GM12872 (cell line): ENCODE results near the gene FNDC3B.

ENCODE experiments used
- TF ChIP-seq, protein P1 (sequence below): IDR thresholded peaks from 3 replicates; pipeline ENCODE4 v1.5.1; 2011; ENCODE audit warnings: low read depth, mild to moderate bottlenecking, low read length, moderate library complexity; ENCODE audit not compliant: insufficient read depth

The FNDC3B gene

DNA sequence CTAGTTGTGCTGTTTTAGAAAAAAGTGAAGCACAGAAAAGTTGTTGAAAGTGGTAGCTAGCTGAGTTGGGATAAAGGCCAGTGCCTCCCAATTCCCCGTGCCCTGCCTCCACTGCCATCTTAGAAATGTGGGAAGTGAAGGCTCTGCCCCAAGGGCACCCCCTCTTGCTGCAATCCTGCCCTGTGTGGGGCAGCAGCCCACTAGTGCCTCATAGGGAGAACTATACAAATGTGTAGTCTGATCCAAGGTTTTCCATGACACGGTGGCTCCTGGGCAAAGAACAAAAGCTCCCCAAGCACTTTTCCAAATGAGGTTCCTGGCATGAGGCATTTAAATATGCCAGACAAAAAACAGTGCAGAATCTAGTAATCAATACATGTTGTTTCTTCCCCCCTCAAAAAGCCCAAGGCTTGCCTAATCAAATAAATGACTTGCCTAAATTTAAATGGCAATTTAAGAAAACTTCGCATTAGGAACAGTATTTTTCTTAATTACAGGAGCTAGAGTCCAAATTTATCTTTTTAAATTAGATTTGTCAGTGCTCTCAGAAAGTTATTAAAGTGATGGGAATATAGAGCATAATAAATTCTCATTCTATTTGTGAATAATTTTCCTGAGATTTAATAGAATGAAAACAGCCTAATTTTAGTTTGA is 325.1 kb downstream of the FNDC3B start:
- TF ChIP-seq, protein P1, sequence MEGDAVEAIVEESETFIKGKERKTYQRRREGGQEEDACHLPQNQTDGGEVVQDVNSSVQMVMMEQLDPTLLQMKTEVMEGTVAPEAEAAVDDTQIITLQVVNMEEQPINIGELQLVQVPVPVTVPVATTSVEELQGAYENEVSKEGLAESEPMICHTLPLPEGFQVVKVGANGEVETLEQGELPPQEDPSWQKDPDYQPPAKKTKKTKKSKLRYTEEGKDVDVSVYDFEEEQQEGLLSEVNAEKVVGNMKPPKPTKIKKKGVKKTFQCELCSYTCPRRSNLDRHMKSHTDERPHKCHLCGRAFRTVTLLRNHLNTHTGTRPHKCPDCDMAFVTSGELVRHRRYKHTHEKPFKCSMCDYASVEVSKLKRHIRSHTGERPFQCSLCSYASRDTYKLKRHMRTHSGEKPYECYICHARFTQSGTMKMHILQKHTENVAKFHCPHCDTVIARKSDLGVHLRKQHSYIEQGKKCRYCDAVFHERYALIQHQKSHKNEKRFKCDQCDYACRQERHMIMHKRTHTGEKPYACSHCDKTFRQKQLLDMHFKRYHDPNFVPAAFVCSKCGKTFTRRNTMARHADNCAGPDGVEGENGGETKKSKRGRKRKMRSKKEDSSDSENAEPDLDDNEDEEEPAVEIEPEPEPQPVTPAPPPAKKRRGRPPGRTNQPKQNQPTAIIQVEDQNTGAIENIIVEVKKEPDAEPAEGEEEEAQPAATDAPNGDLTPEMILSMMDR, result no peak

DNA sequence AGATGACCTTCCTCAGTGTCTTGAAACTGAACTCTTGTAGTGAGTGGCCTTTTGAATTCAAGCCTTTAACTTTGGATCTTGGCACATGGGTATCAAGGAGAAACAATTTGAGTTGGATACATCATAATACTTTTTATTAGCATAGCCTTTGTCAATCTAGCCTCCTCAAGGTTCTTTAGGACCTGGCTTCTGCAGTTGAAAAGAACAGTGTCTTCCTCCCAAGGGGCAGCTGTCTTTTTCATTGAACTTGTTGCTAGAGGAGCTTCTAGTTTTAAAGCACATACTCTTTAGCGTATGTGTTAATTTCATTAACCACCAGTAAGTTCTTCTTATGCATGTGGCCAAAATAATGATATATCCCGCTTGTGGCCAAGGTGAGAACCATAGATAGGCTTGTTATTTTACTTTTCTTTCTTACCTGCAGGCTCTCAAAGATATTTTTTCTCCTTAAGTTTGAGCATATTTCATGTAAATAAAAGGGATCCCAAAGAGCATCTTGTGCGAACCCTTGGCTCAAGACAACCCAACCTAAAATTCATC is 325.7 kb downstream of the FNDC3B start:
- TF ChIP-seq, protein P1, result no peak

DNA sequence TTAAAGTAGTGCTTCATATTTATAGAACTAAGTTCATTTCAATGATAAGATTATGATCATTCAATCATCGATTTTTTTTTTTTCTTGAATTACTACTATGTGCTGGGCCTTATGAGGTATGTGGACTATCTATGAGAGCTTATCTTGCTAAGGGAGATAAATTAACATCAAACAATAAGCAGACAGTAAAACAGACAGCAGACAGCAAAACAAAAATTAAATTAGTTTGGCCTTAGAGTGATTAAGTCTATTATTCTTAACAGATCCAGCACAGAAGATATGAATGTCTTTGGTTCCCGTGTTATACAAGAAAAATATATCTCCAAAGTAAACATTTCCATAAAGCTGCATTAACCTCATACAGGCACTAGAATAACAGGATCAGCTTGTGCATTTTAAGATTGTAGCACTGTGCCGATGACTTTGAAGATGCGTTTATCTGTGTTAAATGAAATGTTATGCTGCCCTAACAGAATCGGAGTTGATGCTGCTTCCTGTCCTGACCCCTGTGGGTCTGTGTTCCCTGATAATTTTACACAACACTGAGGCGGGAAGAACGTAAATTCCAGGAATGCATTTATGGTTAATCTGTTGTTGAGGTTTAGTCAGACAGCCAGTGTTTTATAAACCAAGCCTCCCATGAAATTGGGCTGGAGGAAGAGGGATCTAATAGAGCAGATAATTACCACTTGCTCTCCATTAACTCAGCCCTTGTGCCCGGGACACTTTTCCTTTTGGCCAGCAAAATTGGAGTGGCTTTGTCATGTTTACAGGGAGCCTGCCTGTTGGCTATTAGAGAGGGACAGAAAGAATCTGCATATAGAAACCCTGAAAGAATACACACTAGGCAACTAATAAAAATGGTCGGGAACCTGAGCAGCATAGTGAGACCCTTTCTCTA is 328.1 kb downstream of the FNDC3B start:
- TF ChIP-seq, protein P1, result no peak

DNA sequence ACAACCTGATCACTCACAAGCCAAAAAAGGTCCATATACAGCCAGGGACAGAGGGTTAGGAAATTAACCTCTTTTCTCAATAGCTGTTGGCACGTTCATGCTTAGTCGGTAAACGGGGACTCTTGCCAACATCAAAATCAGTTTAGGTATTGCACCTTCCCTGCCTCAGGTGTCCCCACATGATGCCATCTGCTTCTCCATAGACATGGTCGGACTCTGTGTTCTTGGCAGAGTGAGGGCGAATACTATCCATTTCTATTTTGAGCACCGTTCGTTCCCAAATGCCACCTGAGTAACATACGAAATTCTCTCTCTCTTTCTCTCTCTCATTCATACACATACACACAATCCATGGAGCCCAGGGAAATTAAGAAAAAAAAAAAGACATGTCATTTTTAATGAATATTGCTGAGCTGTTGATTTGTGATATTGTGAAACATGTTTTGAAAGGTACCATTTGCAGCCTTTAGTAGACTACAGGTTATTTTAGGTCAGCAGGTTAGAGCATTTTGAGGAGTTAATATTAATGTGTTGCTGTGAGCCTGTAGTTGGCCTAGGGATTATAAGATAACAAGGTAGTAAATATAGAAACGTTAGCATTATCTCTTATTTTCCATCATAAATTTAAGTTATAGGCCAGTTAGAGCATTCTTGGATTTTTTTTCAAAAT is 330.3 kb downstream of the FNDC3B start:
- TF ChIP-seq, protein P1, result no peak

DNA sequence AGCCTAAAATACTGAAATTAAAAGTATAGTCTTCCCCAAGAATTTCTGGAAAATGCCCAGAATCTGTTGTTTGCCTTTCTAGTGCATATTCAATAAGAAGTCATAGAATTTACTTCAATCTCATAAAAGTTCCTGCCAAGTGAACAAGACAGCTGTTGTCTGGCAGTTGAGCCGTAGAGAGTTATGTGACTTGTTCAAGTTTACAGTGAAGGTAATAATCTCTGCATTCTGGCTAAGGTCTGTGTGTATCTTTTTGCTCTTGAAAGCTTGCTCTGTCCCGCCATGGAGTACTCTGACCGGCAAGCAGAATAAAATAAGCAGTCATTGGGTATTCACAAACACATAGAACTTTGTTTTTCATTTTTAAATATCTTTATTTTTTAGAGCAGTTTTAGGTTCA is 331.0 kb downstream of the FNDC3B start:
- TF ChIP-seq, protein P1, result no peak

DNA sequence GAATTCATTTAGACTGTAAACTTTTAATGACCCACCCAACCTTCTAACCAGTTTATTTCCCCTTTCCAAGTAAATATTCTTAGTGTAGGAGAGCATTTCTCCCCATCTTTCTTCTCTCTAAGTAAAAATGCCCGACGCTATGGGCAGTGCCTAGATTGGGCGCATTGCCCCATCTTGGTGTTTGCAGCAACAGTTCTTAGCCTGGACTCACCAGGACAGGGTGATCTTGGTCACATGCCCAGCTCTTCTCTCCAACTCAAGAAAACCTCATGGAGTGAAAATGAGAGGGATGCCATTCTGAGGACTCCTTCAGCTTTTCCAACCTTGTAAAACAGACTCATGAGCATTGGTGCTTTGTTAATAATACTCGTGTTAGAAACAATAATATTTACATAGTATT is 332.2 kb downstream of the FNDC3B start:
- TF ChIP-seq, protein P1, result no peak

DNA sequence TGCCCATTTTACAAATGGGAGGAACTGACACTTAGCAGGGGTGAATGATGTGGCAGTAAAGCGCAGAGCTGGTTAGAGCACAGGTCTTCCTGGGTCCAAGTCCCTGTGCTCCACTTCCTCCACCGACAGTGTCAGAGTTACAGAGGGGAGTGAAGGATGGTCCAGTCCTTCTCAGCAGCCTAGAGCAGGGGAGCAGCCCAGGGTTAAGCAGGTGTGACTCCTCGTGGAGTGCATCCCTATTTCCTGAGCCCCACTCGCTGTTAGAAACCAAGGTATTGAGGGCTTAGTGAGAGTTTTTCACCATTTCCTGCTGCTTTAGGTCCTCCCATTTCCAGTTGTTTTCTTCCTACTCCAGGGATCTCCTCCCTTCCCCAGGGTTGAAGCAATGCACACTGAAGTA is 333.5 kb downstream of the FNDC3B start:
- TF ChIP-seq, protein P1, result no peak
